Stimulated activated CD4-positive, alpha-beta T cell treated with anti-CD3 and anti-CD28 coated beads, Interleukin-12 subunit alpha, Interleukin-12 subunit beta, amount 100 ng/mL, for 4 hours (primary cell): Measurements from ENCODE around the gene AOC2.

Source experiments
- DNase-seq: peaks from one replicate; pipeline ENCODE4 v3.0.0-alpha.2; 2020

AOC2 gene, protein sequence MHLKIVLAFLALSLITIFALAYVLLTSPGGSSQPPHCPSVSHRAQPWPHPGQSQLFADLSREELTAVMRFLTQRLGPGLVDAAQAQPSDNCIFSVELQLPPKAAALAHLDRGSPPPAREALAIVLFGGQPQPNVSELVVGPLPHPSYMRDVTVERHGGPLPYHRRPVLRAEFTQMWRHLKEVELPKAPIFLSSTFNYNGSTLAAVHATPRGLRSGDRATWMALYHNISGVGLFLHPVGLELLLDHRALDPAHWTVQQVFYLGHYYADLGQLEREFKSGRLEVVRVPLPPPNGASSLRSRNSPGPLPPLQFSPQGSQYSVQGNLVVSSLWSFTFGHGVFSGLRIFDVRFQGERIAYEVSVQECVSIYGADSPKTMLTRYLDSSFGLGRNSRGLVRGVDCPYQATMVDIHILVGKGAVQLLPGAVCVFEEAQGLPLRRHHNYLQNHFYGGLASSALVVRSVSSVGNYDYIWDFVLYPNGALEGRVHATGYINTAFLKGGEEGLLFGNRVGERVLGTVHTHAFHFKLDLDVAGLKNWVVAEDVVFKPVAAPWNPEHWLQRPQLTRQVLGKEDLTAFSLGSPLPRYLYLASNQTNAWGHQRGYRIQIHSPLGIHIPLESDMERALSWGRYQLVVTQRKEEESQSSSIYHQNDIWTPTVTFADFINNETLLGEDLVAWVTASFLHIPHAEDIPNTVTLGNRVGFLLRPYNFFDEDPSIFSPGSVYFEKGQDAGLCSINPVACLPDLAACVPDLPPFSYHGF

DNA sequence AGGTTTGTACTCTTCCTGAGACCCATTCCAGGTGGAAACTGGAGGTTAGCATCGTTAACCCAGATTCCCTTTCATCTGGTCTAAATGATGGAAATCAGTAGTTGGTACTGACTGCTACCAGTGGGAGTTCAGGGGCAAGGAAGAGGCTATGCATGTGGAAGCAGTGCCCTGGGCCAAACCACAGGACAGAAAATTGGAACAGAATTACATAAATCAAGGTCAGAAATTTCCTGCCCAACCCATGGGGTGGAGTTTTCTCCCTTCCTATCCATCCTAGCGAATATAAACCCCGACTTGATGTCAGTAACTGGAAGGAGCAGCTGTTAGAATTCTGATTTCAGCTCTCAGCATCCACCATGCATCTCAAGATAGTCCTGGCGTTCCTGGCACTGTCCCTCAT is at the start of gene AOC2:
Gene AOC2, plus strand, starts transcription at position 310 of the 400 bp plus-strand sequence. Its CDS starts 47 bp downstream, at position 357.
- no peak for DNase-seq

DNA sequence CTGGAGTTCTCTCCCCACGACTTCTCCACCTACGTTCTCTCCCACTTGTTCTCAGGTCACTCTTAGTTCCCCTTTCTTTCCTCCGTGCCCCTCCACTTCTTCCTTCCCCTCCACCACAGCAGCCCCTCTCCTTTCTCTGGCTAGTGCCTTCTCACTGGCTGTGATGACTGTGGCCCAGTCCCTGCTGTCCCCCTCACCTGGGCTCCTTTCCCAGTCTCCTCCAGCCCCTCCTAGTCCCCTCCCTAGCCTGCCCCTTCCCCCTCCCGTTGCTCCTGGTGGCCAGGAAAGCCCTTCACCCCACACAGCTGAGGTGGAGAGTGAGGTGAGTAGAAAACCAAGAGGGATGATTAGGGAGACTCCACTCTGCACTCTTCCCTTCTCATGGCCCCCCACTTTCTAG is 49.3 kb upstream of the AOC2 start:
- no peak for DNase-seq

DNA sequence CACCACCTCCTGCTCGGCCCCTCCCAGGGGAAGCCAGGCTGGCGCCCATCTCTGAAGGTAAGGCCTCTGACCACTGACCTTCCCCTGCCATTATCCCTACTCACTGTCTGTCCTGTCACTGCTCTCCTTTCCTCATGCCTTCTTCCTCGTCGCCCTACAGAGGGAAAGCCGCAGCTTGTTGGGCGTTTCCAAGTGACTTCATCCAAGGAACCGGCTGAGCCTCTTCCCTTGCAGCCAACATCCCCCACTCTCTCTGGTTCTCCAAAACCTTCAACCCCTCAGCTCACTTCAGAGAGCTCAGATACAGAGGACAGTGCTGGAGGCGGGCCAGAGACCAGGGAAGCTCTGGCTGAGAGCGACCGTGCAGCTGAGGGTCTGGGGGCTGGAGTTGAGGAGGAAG is 48.9 kb upstream of the AOC2 start:
- DNase-seq = no peak

DNA sequence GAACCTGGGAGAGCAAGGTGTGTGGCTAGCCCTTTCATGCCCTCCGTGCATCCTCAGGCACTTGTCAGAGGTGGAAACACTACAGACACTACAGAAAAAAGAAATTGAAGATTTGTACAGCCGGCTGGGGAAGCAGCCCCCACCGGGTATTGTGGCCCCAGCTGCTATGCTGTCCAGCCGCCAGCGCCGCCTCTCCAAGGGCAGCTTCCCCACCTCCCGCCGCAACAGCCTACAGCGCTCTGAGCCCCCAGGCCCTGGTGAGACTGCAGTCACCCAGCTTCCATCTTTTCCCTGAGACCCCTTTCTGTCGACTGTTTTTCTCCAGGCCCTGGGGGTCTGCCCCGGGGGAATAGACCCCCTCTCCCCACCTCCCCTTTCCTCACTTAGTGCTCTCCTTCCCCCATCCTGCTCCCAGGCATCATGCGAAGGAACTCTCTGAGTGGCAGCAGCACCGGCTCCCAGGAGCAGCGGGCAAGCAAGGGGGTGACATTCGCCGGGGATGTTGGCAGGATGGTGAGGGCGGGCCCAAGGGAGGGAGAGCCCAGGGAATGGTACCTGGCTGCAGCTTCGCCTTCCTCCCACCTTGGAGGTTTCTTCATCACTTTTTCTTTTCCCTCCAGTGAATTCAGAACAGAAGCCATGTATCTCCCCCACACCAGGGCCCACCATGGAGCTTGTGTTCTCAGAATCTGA is 48.2 kb upstream of the AOC2 start:
- DNase-seq = no peak

DNA sequence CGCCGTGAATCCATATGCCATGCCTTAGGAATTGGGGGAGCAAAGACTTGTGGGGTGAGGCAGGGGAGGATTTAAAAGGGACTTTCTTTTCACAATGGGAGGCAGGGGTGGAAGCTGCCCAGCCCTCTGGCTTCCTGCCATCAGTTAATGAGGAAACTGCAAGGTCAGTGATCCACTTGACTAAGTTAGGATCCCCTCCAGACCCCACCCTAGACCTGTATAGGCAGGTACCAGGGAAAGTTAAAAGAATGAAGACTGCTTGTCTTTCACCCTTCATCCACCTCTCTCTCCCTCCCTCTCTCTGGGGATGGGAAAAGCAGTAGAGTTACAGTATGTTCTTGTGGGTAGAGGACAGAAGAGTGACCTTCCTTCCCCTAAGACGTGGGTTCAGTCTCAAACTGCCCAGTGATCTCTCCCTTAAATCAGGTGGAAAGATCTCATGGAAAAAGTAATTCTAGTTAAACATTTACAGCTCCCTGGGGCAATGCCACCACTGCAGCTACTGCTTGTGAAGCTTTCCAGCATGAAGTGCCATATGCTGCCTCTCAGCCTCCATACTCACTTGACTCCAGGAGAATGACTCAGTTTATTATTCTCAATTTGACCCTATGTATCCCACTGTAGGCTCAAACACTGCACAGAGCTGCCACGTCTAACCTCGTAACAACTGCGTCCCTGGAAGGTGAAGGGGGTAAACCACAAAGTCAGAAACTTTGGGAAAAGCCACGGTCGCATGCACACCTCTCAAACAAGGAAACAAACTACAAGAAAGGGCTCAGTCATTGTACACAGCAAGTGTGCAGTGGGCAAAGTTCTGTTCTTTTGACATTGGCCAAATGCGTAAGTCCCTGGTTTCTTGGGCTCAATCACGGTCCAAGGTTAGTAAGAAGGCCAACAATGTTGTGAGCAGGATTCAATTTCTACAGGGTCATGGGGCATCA is 47.0 kb upstream of the AOC2 start:
- DNase-seq = no peak

DNA sequence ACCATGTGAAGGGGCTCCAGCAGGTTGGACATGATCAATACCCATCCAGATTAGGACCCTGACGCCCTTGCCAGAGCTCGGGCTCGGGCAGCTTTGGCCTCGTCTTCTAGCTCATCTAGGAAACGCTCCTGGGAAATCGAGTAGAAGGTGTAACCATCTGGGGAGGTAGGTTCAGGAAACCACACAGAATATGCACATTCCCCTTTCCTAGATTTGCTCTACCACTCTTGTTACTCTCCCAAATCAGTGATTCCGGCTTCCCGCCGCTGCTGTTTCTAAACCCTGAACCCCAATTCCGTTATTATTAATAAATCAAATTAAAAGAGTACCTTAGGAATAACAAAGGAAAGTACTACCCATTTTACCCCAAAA is 46.4 kb upstream of the AOC2 start:
- DNase-seq = no peak

DNA sequence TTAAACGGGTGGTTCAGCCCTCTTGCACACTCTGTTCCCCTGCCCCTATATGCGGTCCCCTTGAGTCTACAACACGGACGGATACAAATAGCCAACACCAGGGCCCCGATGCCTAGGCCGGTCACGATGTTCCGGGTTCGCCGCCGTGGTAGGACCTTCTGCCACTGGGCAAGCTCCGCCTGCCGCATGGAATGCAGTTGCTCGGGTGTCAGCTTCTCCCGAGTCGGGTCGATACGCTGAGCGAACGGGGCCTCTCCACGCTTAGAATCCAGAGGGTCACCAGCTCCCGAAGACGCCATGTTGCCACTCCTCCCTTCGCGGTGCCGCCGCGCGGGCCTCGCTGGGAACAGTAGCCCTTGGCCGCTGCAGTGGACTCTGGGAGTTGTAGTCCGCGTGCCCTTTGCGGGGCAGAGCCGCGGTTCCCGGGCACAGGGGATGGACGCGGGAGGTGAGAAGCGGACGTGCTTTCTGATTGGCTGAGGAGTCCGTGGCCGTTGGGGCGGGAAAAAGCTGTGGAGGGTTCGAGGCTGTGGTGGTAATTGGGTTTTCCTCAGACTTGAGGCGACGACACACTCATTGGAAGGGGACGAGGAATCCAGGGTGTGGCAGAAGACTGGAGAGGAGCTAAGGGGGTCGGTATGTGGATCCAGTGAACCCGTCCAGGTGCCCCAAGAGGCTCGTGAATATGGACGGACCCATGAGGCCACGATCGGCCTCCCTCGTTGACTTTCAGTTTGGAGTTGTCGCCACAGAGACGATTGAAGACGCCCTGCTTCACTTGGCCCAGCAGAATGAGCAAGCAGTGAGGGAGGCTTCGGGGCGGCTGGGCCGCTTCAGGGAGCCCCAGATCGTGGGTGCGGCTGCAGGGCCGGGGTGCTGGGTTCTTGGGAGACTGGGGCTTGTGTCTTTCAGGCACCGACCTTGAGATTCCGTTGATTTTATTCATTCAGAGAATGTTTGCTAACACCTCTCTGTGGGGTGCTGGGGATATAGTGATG is 45.7 kb upstream of the AOC2 start, which contains the start of the genes CNTD1 and COA3:
Gene CNTD1, plus strand, starts transcription at position 479 of the 998 bp plus-strand sequence. Its CDS starts 207 bp downstream, at position 686.
Gene COA3, minus strand, starts transcription at position 322 of the 998 bp plus-strand sequence. Its CDS starts 23 bp downstream, at position 299.
- peak; percentile 75 for DNase-seq

DNA sequence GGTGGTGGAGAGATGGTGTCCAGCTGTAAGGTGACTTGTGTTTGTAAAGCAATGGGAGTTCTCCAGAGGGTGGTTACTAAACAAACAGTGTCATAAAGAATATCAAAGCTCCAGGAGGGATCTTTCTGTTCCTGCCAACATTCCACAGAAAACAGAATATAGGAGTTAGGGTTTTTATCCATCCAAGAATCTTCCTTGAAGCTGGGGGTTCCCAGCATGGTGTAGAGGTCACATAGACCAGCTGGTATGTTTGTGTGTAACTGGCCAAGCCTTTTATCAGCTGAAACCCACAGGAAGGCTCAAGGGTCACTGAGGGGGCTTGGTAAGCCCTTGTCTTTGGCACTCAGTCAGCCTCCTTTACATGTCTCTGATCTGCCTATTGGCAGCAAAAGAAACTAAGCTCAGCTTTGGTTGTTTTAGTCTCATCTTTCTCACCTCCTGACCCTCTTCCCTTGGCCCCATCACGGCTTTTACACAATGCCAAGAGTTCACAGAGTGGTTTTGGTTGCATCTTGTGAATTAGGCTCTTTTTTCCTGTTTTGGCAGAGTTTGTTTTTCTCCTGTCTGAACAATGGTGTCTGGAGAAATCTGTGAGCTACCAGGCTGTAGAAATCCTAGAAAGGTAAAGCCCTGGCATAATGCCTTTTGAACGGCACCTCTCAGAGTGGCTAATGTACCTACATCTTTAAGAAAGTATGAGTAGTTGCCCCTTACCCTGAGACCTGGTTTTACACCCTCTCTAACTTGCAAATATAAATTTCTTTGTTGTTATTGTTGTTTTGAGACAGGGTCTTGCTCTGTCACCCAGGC is 41.1 kb upstream of the AOC2 start:
- no peak for DNase-seq

DNA sequence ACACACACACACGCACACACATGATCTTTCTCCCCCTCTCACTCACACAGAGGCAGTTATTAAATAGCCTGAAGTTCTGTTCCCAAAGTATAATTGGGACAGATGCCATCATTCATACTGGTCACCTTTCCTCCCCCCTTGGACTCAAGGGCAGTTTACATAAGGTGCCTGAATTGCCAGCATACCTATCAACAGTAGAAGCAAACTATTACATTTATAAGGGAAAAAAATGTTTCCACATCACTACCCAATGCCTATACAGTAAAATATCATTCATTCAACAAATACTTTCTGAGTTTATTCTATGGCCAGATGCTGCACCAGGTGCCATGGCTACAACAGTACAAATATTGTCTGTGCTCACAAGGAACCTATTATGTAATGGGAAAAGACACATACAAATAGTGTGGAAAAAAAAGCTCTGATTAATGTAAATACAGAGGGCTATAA is 39.4 kb upstream of the AOC2 start:
- no peak for DNase-seq

DNA sequence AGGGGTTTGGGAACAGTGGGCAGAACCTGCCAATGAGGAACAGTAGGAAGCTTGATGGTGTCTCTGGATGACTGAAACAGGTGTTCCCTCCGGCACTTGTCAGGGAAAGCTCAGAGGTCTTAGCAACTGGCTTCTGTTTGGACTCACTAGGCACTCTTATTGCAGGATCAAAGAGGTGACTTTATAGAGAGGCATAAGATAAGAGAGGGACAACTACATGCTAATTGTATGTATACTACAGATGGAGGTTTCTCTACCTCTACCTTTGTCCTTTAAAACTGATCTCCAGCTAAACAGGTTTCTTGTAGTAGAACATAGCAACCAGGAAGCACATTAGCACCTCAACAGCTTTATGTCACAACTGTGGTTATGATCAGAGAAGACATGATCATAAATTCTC is 38.1 kb upstream of the AOC2 start:
- no peak for DNase-seq

DNA sequence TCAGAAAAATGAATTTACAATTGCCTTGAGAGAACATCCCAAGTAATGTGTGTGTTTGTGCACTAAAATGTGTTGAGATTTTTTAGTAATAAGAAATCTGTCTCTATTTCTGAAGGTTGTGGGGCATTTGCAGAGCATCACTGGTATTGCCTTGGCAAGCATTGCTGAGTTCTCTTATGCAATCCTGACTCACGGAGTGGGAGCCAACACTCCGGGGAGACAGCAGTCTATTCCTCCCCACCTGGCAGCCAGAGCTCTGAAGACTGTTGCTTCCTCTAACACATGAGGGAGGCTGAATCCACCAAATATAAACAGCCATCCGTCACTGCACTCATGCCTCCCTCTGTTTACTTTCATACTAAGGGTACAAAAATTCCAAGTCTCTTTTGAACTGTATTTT is 35.1 kb upstream of the AOC2 start:
- no peak for DNase-seq

DNA sequence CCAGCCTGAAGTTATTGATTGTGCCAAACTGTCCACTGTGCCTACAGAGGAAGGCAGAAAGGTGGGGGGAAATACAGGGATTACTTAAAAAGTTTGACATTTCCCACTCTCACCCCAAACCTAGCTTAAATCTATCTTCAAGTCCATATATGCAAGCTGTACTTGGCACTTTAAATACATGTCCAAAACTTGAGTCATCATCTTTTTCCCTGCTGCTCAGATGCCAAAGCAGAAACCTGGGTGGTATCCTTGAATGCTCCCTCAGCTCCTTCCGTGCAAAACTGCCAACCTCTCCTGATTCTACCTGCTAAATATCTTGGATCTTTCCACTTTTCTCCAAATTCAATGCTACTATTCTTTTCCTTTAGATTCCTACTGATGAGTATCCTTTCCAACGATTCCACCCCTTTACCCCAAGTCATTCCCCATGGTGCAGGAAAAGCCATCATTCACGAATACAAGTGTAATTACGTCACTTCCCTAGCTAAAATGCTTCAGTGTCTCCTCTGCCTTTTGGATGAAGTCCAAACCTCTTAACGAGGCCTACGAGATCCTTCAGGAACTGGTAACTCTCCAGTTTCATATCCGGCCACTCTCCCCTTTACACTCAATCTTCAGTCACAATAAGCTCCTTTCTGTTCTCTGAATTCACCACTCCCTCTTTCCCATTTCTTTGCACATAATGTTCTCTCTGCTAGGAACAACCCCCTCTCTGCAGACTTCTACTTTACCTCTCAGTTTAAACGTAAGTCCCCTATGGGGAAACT is 29.6 kb upstream of the AOC2 start:
- no peak for DNase-seq

DNA sequence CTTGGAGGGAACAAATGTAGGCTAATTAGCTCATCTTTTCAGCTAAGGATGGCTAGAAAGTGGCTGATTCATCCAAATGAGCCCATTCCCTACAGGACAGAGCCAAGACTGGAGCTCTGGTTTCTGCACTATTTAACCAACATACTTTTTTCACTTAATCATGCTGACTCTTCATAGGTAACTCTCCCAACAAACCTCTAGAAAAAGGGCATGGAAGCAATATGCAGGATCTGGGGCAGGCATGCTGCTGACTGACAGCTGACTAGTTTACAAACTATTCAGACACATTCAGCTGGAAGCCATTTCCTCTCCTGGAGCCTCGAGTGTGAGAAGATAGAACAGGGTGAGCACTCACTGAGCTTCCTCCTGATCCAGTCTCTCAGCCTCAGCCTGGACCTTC is 26.5 kb upstream of the AOC2 start:
- DNase-seq = no peak

DNA sequence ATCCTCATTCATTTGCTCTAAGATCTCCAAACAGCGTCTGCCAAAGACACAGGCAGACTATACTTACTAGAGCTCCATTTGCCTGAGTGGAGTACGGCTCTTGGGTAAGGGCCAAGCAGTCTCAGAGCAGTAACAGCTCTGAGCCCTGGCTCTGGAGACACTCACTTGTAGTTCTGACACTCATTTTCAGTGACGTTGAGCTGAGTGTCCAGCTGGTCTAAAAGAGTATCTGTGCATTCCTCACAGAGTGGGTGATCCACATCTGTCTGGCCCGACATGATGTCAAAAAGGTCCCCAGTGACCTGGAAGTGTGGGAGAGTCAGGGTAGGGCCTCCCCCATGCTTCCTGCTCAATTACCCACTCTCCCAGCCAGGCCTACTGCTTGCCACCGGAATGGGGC is 26.0 kb upstream of the AOC2 start:
- DNase-seq = no peak

DNA sequence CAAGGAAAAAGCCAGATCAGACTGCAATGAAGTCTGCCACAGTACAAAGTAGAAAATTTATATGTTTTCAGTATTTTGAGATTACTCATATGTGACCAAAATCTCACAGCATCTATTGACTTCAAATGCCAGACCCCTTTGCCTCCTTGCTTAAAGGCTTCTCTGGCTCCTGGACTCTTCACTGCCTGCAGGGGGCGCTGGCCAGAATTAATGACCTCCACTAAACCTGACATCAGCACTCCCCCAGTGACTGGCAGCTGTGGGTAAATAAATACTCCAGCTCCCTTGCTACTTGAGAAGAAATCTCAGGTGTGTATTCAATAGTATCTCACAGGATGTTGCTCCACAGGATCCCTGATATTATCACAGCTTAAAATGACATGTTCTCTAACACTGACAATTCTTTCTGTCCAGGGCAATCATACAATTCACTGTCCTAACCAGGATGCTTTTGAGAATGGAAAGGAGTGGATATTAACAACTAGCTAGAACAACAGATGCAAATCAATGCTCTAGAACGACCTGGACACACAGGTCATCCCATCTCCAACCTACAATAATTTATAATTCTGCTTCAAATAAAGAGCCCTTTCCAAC is 24.3 kb upstream of the AOC2 start:
- DNase-seq = peak; percentile 61

DNA sequence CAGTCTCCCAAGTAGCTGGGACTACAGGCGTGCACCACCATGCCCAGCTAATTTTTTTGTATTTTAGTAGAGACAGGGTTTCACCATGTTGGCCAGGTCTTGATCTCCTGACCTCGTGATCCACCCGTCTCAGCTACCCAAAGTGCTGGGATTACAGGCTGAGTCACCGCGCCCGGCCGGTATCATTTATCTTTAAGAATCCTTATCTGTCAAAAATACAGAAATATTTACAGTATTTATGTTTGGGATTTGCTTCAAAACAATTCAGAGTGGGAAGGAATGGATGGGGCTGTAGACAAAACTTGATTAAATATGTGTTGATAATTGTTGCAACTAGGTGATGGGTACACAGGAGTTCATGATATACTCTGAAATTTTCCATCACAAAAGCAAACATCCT is 23.2 kb upstream of the AOC2 start:
- DNase-seq = no peak

DNA sequence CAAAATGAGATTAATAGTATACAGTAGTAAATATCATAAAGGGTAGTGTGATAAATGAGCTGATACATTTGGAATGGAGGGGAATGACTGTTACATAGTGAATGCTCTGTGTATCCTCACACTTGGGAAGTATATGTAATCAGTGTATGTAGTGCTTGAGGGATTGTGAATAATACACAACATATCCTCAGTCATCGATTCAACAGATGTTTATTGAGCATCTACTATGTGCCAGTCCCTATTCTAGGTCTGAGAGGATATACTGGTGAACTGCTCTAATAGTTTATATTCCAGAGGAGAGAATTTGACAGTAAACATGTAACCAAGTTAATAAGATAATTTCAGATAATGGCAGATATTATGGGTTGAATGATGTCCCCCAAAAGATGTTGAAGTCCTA is 16.9 kb upstream of the AOC2 start:
- no peak for DNase-seq

DNA sequence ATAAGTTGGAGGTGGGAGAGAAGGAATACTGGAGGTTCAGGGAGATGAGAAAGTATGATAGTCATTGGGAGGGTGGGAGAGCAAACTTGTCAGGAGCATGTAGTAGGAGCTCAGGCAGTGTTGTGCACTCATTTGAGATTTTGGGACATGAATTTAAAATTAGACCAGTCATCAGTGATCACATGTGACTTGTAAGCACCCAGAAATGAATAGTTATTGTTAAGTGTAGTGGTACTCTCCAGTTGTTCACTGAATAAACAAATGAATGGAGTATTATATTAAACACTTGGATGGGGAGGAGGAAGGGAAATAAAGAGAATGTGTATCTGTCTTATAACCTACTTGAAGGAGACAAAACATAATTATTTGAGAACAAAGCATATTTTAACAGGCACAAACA is 13.4 kb upstream of the AOC2 start:
- no peak for DNase-seq
